Melanocyte of skin (primary cell): ENCODE measurements around the gene SAMD9L. TPM values are rescaled to one million over a fixed set of nuclear protein-coding genes. Genes with fewer than 3 reads are reported as not detected.

Experiments used
- total RNA-seq, 2 donors: library from RNA; depleted of rRNA; stranded (reverse); fragments of >200 nt; gene quantifications; 2 replicates each; pipeline ENCODE4 v1.2.3, GENCODE V29; 2012

Gene SAMD9L
- total RNA-seq = 10 to 100 TPM; 45.1 to 60.9 TPM

DNA sequence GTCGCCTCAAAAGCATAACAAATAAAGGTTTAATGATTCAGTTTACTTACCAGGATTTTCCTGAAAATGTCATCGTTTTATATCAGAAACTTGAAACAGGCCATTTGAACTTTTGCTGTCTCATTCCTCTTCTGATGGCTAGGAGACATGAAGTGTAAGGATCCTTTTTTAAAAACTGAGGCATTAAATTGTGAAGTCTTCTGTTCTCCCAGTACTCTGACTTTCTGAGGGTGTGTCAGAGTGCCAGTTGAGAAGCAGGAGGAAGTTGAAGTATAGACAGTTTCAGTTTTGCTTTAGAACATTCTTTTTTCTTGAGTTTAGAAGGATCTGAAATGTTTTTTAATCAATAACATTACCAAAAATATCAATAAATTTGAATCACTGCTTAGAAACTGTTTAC lies at the start of gene SAMD9L:
Gene SAMD9L (minus strand): TSS at position 242 of the 400 bp plus-strand sequence. CDS start 12,414 bp downstream, outside the sequence.

GRCh38 chr7:93117852-93118530 lies 30.2 kb downstream of the SAMD9L start, which contains the start of gene SAMD9:
Gene SAMD9 (minus strand): TSS chr7:93117979. CDS start chr7:93106097, 11,882 bp downstream.

Other genes starting within 250 kb of the SAMD9L start
- 10 to 100 TPM; 62.9 to 77.1 TPM for gene SAMD9, start 30.4 kb downstream of the SAMD9L start, total RNA-seq
- gene HEPACAM2, start 78.1 kb upstream of the SAMD9L start, total RNA-seq = not detected
- 10 to 100 TPM; 26.3 to 29.9 TPM for gene VPS50, start 84.0 kb upstream of the SAMD9L start, total RNA-seq